HG02798 (cell line): ENCODE data around the gene COL6A2.
"Not testable (repeated sequence)": the region's sequence is repeated elsewhere in the genome, so short reads cannot be mapped to it uniquely, and the experiment has no call there.

Experiments used
- ATAC-seq: cut with Tn5 transposase; IDR thresholded peaks from one replicate; pipeline ENCODE4 v1.9.1; 2021; ENCODE audit warnings: mild to moderate bottlenecking; ENCODE audit not compliant: unreplicated experiment, poor library complexity

COL6A2 gene

DNA sequence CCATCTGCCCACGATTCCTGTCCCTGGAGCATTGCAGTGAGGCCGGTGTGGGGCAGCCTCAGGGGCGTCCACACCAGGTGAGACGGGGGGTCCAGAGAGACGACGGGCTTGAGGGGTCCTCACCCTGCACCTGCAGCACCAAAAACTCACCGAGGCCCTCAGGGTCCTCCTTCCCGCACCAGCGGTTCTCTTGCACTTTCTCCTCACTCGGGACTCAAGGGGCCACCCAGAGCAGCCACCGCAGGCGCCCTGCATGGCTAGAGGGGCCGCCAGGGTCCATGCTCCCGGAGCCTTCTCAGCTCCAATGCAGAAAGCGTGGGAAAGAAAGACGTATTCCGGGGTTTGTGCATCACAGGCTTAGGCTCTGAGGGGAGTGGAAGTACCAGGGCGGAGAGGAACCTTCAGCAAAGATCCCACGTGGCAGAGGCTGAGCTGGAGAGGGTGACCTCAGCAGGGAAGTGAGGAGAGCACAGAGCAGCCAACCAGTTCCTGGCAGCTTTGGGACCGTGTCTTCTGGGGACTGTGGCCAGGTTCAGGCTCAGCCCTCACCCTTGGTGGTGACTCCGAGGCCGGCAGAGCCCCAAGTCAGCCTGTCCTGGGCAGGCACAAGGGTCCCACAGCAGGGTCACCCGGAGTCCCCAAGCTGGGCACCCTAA is 19.5 kb upstream of the COL6A2 start:
- no peak for ATAC-seq

DNA sequence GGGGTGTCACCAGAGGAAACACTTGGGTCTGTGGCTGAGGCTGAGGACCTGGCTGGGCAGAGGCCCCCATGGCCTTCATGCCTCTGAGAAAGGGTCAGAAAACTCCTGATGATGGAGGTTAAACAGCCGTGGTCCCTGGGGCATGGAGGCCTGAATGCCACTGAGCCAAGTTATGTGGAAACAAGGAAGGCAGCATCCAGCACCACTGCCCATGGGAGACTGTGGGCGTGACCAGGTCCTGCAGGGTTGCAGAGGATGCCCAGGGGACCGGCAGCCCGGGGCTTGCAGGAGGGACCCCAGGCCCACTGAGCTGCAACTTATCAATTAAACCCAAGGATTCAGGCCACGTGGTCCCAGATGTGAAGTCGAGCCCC is 18.9 kb upstream of the COL6A2 start:
- ATAC-seq = no peak

- ATAC-seq = no peak
Observed at GRCh38 chr21:46079352-46080170, 18.4 kb upstream of the COL6A2 start.

DNA sequence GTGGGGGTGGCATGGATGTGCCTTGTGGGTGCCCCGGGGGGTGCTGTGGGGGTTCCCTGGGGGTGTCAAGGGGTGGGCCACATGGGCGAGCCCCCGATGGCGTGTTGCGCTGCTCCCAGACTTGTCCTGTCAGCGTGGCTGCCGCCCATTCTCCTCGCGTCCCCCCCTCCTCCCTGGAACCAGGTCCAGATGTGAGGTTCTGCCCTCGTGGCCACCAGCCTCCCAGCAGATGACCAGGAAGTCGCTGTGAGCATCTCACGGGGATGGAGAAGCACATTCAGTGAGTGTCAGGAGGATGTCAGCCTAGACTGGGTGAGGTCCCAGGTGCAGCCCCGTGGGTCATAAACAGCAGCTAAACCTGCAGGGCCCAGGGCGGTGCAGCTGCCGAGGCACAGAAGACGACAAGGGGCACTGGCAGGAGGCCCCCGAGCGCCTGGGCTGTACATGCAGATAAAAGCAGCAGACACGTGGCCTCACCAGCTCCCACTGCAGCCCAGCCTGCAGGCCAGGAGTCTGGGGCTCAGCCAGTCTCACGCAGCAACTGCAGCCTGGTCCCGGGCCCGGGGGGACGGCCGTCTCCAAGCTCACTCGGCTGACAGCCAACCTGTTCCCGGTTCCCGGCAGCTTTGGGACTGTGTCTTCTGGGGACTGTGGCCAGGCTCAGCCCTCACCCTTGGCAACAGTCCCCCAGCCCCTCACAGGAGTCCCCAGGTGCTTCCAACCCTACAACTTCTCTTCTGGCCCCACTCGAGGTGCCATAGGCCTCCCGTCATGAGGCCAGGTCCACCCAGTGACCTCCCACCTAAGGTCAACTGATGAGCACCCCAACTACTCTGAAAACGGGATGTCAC is 17.5 kb upstream of the COL6A2 start:
- ATAC-seq = no peak

DNA sequence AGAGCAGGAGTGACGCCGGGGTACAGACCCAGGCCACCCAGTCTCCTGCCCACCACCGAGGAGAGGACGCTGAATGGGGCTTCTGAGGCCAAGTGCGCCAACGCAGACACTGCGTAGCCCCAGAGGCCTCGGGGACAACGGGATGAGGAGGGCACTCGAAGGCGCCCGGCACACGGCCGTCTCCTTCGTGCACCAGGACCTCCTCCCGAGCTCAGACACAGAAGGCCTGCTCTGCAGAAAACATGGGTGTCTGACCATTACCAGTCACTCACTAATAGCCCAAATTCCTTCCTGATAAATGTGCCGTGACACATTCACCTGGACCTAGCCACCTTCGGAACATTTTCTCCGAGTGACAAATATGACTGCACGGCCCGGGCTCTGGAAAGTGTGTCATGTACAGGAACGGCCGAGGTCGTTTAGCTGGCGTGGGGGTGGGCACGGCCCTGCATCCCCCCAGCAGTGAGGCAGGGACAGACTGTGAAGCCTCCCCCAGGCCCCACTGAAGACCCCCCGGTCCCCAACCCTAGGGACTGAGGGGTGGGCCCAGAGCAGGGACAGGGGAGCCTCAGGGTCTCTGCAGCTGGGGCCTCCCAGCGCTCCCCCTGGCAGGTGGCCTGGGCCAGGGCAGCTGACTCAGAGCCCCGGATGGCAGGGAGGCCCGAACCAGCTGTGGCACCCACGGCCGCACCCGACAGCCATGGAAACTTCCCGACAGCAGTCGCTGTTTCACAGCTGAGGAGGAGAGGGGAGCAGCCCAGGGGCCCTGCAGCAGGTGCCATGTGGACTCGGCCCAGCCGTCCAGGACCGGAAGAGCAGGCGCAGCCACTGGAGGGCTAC is 16.7 kb upstream of the COL6A2 start:
- no peak for ATAC-seq

DNA sequence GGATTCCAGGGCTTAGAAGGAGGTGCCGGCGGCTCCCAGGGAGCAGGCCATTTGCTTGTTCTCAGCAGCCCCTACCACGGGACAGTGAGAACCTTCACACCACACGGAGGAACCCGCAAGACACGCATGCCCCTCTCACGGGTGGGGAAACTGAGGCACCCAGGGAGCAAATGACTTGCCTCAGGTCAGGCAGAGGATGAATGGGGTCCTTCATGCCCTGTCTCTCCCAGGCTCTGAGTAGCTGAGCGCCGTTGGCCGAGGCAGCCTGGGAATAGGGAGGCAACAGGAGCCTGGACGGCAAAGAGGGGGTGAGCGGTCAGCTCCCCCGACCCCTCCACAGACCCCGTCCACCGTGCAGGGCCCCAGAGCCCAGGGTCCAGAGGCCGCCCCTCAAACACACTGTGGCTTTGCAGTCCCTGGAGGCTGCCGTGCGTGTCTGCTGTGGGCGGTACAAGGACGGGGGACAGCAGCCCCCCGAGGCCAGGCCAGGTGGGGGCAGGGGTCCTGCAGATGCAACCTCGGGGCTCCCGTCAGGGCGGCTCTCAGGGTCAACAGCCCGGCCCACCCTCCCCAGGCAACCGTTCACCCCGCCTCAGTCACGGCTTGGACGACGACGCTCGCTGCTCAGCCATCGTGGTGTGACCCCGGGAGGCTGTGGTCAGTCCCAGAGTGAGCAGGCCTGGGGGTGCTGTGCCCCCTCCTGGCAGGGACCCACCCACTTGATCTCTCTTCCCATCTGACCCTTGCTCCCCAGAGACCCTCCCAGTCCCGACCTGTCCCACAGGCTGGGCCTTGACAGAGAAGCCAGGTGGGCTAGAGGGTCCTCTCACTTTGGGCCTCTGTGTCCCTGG is 15.8 kb upstream of the COL6A2 start:
- ATAC-seq = no peak

- ATAC-seq = no peak
Observed at GRCh38 chr21:46082713-46082962, 15.3 kb upstream of the COL6A2 start.

GRCh38 chr21:46082963-46083790 is 14.7 kb upstream of the COL6A2 start:
- no peak for ATAC-seq

DNA sequence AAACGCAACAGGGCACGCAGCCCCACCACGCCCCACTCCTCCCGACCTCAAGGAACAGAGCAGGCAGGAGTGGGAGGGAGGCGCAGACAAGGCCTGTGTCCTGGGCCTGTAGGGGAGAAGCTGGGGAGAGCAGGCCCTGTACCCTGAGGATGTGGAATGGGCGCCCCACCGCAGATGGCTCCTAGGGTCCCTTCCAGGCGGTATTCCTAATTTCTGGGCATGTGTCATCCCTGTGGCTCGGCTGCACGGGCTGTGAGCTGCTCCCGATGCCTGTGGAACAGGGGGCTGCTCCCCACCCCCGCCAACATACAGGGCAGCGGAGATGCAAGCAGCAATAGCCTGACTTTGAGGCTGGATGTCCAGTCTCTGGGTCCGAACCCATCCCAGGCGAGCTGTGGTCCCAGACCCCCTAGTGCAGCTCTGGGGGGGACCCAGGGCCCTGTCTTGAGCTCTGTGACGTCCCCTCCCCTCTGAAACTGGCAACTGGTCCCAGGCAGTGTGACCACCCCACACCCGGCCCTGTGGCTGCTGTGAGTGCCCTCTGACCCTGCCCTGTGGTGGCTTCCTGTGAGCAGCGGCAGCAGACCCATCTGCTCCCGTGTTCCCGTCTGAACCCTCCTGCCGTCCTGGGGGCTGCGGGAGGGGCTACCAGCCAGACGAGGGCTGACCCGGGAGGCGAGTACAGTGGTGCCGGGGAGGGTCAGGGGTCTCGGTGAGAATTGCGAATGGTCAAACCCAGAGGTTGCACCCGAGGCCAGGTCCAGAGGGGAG is 13.9 kb upstream of the COL6A2 start:
- no peak for ATAC-seq

- no peak for ATAC-seq
Observed at GRCh38 chr21:46084709-46085108, 13.2 kb upstream of the COL6A2 start.

DNA sequence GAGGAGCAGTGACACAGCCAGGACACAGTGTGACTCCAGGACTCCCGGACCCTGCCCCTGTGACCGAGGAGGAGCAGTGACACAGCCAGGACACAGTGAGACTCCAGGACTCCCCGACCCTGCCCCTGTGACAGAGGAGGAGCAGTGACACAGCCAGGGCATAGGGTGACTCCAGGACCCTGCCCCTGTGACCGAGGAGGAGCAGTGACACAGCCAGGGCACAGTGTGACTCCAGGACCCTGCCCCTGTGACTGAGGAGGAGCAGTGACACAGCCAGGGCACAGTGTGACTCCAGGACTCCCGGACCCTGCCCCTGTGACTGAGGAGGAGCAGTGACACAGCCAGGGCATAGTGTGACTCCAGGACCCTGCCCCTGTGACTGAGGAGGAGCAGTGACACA is 12.7 kb upstream of the COL6A2 start:
- ATAC-seq = not testable (repeated sequence)

DNA sequence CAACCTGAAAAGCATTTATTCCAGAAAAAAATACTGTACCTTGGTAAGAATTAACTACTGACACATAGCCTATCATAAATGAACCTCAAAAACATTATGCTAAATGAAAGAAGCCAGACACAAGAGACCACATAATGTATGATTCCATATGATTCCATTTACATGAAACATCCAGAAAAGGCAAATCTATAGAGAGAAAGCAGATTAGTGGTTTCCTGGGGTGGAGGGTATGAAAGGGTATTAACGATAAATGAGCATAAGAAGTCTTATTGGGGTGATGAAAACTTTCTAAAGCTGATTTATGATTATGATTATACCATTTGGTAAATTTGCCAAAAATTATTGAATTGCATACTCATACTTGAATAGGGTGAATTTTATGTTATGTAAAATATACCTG is 10.3 kb upstream of the COL6A2 start:
- no peak for ATAC-seq

DNA sequence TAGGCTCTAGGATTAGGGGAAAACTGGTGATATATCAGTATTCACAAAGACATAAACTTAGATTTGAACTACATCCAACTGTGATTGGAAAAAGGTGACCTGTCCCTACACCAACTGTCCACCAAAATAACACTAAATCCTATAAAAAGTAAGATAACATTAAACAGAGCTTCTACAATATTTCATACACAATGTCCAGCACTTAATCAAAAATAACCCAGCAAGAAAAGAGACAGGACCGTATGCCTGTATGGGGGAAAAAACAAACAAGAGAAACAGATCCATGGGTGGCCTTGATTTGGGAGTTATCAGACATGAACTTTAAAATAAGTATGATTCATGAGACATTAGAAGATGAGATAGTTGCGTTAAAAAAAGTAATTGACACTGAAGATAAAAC is 9.7 kb upstream of the COL6A2 start:
- ATAC-seq = no peak

GRCh38 chr21:46089285-46089684 is 8.6 kb upstream of the COL6A2 start:
- ATAC-seq = no peak

- no peak for ATAC-seq
Observed at GRCh38 chr21:46091118-46091517, 6.8 kb upstream of the COL6A2 start.

- ATAC-seq = no peak
Observed at GRCh38 chr21:46091631-46092025, 6.3 kb upstream of the COL6A2 start.

DNA sequence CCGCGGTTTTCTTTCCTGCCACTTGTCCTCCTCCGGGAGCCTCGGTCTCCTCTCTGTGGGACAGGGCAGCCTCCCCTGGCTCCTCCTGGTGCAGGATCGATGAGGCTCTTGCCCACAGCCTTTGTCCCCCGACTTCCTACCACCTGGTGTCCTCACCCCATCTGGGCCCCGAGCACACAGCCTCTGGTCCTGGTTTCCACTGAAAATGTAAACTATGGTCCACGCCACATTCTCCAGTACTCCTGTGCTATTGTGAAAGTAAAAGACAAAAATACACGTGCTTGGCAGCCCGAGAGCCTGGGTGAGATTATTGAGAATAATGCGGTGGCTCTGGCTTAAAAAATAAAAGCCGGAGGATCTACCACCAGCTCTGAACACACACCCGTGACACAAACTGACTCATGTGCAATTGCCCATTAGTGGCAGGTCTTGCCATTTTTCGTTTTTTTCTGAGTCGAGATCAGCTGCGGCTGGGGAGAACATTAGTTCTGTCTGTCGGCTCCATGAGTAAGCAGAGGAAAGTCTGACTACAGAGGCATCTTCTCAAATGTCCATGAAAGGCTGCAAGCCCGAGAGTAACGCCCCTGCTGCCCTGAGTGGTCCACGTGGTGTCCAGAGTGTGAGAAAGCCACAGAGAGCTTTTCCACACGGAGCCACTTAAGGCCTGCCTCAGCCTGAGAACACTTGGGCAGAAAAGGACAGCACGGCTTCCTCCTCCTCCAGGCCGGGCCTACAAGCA is 5.7 kb upstream of the COL6A2 start:
- no peak for ATAC-seq
